Kasumi-1 (cell line): ENCODE data around the gene EGR4.
"Not testable (repeated sequence)": the region's sequence is repeated elsewhere in the genome, so short reads cannot be mapped to it uniquely, and the experiment has no call there.

Experiments
- DNase-seq, 2 experiments: peaks; one replicate each; lab custom pipeline; 2025; lab: John Stamatoyannopoulos, UW

The EGR4 gene

GRCh38 chr2:73263540-73264331, 29.6 kb downstream of the EGR4 start:
- no peak for DNase-seq

GRCh38 chr2:73262691-73263429, 30.5 kb downstream of the EGR4 start:
- DNase-seq = not testable (repeated sequence)

GRCh38 chr2:73262108-73262651, 31.2 kb downstream of the EGR4 start:
- no peak for DNase-seq

- peak; percentile 72 to 77 for DNase-seq
Observed at GRCh38 chr2:73260338-73260984, 32.9 kb downstream of the EGR4 start.

- DNase-seq = no peak
Observed at GRCh38 chr2:73259704-73260337, 33.5 kb downstream of the EGR4 start.

GRCh38 chr2:73259276-73259675, 34.1 kb downstream of the EGR4 start:
- no peak for DNase-seq

- no peak for DNase-seq
Observed at GRCh38 chr2:73258913-73259215, 34.5 kb downstream of the EGR4 start.

- no peak for DNase-seq
Observed at GRCh38 chr2:73258186-73258912, 35.0 kb downstream of the EGR4 start.

GRCh38 chr2:73257425-73258125, 35.8 kb downstream of the EGR4 start:
- peak; percentile 68 to 70 for DNase-seq

- DNase-seq = no peak
Observed at GRCh38 chr2:73257021-73257420, 36.3 kb downstream of the EGR4 start.

GRCh38 chr2:73256618-73256922, 36.8 kb downstream of the EGR4 start:
- DNase-seq = no peak

GRCh38 chr2:73255907-73256617, 37.3 kb downstream of the EGR4 start:
- no peak for DNase-seq

- DNase-seq = no peak
Observed at GRCh38 chr2:73255007-73255644, 38.2 kb downstream of the EGR4 start.

GRCh38 chr2:73254343-73255006, 38.9 kb downstream of the EGR4 start:
- DNase-seq = no peak

GRCh38 chr2:73253901-73254300, 39.4 kb downstream of the EGR4 start:
- DNase-seq = peak; percentile 20 to 37

GRCh38 chr2:73253400-73253799, 39.9 kb downstream of the EGR4 start:
- DNase-seq = no peak

GRCh38 chr2:73252238-73253027, 40.9 kb downstream of the EGR4 start:
- DNase-seq = no peak
